Measurements from ENCODE around the gene FN1. TPM values are rescaled to one million over a fixed set of nuclear protein-coding genes. Genes with fewer than 3 reads are reported as not detected.

Gene FN1
- total and polyA plus RNA-seq, 2 donors (not counting 1 experiment from before 2014, with no cell fraction given): 0.05 TPM; not detected in 1

DNA sequence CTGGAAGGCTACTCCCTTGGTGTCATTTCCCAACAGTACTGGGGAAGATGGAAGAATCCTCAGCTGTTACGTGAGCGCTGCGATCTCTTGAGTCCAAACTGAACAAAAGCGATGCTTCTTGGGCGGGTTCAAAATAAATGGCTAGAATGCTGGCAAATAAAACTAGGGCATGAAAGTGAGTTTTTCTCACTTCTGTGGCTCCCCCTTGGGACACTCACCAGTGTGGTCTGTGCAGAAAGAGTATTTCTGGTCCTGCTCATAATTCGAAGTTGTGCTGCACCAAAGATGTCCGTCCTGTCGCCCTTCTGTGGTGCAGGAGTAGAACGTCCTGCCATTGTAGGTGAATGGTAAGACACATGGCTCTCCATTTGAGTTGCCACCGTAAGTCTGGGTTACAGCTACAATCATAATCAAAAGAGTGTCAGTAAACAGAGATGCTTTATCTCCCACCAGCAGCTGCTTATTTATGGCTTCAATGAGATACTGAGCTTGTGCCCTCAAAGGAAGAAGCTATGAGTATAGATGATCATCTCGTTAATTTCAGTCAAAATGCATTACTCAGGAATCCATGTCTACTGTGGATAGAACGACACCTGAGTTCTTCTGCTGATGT, 11.8 kb downstream of the FN1 start:
- Histone ChIP-seq H3K9me3 (ENCODE audit: control extremely low read depth in 1 of 3, control insufficient read depth in 2 of 3, insufficient read depth in 1 of 3, low read length in 2 of 3) (peaks cover 0 to 1% (median 0%) of the 10 kb centered on the region in 3 donors), H3K79me2 (ENCODE audit: control insufficient read depth, insufficient read depth, low read length) (no peaks in the 10 kb centered on the region), H3K27ac (ENCODE audit: low read length in 2 of 2) (no peak overlapping the region), H4K20me1 (ENCODE audit: control insufficient read depth, insufficient read depth, low read length, poor library complexity, severe bottlenecking) (no peaks in the 10 kb centered on the region), H3K4me1 (ENCODE audit: control insufficient read depth in 2 of 2, insufficient read depth in 2 of 2, low read length in 2 of 2) (no peaks in the 10 kb centered on the region), H3K27me3 (replicated peaks in 1 of 4; ENCODE audit: control extremely low read depth in 1 of 4, control insufficient read depth in 3 of 4, insufficient read depth in 4 of 4, low read length in 3 of 4) (peaks cover 0 to 8% (median 3%) of the 10 kb centered on the region in 4 experiments), H2AFZ (ENCODE audit: insufficient read depth, low read depth, low read length, poor library complexity, severe bottlenecking) (no peak overlapping the region), H3K9ac (ENCODE audit: low read length) (no peak overlapping the region), H3K4me2 (replicated peaks; ENCODE audit: low read depth, low read length, poor library complexity, severe bottlenecking) (no peak overlapping the region), H3K36me3 (replicated peaks in 1 of 2; ENCODE audit: control extremely low read depth in 1 of 2, control insufficient read depth in 1 of 2, extremely low read depth in 1 of 2, insufficient read depth in 2 of 2, low read length in 1 of 2) (no peaks in the 10 kb centered on the region), H3K4me3 (ENCODE audit: control extremely low read depth in 1 of 5, extremely low read depth in 1 of 5, insufficient read depth in 1 of 5, low read depth in 2 of 5, low read length in 4 of 5) (no peak overlapping the region)
- no peak overlapping the region for H3K27ac Mint-ChIP-seq
- WGBS (ENCODE audit: insufficient coverage): 96% methylated on average over 10 of the region's 12 CpGs
- intact Hi-C loops (cut with micrococcal nuclease): no loop called here
- no peak for DNase-seq
- ChIA-PET CTCF (interaction anchor here (1.3 kb wide), 1 partner anchor 16 kb away, joined by 3 read pairs; no protein-coding TSS in a partner anchor), POLR2A (no interaction called here)
- H3K4me1 Mint-ChIP-seq: no peaks in the 10 kb centered on the region
- no peak for ATAC-seq (ENCODE audit: low read depth)
- H3K4me3 Mint-ChIP-seq: no peak overlapping the region
- peaks cover 31% of the 10 kb centered on the region for H3K27me3 Mint-ChIP-seq
- peaks cover 2% of the 10 kb centered on the region for H3K9me3 Mint-ChIP-seq (ENCODE audit: insufficient read depth)
- TF ChIP-seq, protein P1, sequence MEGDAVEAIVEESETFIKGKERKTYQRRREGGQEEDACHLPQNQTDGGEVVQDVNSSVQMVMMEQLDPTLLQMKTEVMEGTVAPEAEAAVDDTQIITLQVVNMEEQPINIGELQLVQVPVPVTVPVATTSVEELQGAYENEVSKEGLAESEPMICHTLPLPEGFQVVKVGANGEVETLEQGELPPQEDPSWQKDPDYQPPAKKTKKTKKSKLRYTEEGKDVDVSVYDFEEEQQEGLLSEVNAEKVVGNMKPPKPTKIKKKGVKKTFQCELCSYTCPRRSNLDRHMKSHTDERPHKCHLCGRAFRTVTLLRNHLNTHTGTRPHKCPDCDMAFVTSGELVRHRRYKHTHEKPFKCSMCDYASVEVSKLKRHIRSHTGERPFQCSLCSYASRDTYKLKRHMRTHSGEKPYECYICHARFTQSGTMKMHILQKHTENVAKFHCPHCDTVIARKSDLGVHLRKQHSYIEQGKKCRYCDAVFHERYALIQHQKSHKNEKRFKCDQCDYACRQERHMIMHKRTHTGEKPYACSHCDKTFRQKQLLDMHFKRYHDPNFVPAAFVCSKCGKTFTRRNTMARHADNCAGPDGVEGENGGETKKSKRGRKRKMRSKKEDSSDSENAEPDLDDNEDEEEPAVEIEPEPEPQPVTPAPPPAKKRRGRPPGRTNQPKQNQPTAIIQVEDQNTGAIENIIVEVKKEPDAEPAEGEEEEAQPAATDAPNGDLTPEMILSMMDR (IDR thresholded peaks at IDR 0.05): no peak
- TF ChIP-seq EZH2 (IDR thresholded peaks at IDR 0.05; ENCODE audit: borderline replicate concordance, insufficient read depth, low read depth, low read length, poor library complexity, severe bottlenecking): no peak

DNA sequence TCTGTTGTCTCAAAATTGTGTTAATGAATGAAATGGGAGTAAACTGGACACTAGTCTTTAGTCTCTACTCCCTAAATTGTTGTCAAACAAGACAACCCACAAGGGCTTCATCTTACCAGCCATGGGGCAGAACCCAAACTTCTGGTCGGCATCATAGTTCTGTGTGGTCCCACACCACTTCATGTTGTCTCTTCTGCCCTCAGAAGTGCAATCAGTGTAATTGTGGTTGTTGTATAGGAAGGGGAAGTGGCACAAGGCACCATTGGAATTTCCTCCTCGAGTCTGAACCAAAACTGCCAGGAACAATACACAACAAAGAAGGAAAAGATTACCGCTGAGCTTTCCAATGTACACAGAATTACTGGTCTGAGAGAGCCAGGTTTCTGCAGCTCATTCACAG, 12.6 kb downstream of the FN1 start:
- Histone ChIP-seq H3K27ac (ENCODE audit: low read length in 2 of 2) (no peak overlapping the region), H3K4me3 (ENCODE audit: control extremely low read depth in 1 of 5, extremely low read depth in 1 of 5, insufficient read depth in 1 of 5, low read depth in 2 of 5, low read length in 4 of 5) (no peak overlapping the region), H3K4me1 (ENCODE audit: control insufficient read depth in 2 of 2, insufficient read depth in 2 of 2, low read length in 2 of 2) (no peaks in the 10 kb centered on the region), H3K27me3 (replicated peaks in 1 of 4; ENCODE audit: control extremely low read depth in 1 of 4, control insufficient read depth in 3 of 4, insufficient read depth in 4 of 4, low read length in 3 of 4) (peaks cover 0 to 8% (median 2%) of the 10 kb centered on the region in 4 experiments), H3K79me2 (ENCODE audit: control insufficient read depth, insufficient read depth, low read length) (no peaks in the 10 kb centered on the region), H4K20me1 (ENCODE audit: control insufficient read depth, insufficient read depth, low read length, poor library complexity, severe bottlenecking) (no peaks in the 10 kb centered on the region), H3K9me3 (ENCODE audit: control extremely low read depth in 1 of 3, control insufficient read depth in 2 of 3, insufficient read depth in 1 of 3, low read length in 2 of 3) (no peaks in the 10 kb centered on the region), H3K9ac (ENCODE audit: low read length) (no peak overlapping the region), H3K36me3 (replicated peaks in 1 of 2; ENCODE audit: control extremely low read depth in 1 of 2, control insufficient read depth in 1 of 2, extremely low read depth in 1 of 2, insufficient read depth in 2 of 2, low read length in 1 of 2) (no peaks in the 10 kb centered on the region), H3K4me2 (replicated peaks; ENCODE audit: low read depth, low read length, poor library complexity, severe bottlenecking) (no peak overlapping the region), H2AFZ (ENCODE audit: insufficient read depth, low read depth, low read length, poor library complexity, severe bottlenecking) (no peak overlapping the region)
- no peak for ATAC-seq (ENCODE audit: low read depth)
- CTCF ChIA-PET: no interaction called here
- Mint-ChIP-seq H3K27ac (no peak overlapping the region), H3K27me3 (peaks cover 29% of the 10 kb centered on the region), H3K4me3 (no peak overlapping the region), H3K9me3 (ENCODE audit: insufficient read depth) (peaks cover 2% of the 10 kb centered on the region), H3K4me1 (no peaks in the 10 kb centered on the region)
- TF ChIP-seq, protein P1 (IDR thresholded peaks at IDR 0.05): no peak
- TF ChIP-seq EZH2 (IDR thresholded peaks at IDR 0.05; ENCODE audit: borderline replicate concordance, insufficient read depth, low read depth, low read length, poor library complexity, severe bottlenecking): no peak
- WGBS (ENCODE audit: insufficient coverage): no CpG with 5 or more reads among the region's 3 CpGs
- intact Hi-C loops (cut with micrococcal nuclease): no loop called here
- POLR2A ChIA-PET: no interaction called here
- DNase-seq: no peak
